ENCODE results near the gene TCF23.

The TCF23 gene

GRCh38 chr2:27155069-27155520, 6.3 kb downstream of the TCF23 start:
- Mint-ChIP-seq H3K9me3 (no peaks in the 10 kb centered on the region), H3K27me3 (ENCODE audit: low read depth) (peaks cover 4% of the 10 kb centered on the region), H3K27ac (peak overlapping the region; percentile 81 to 99 (median 95)), H3K36me3 (ENCODE audit: low read depth) (no peaks in the 10 kb centered on the region), H3K4me1 (peaks cover 24% of the 10 kb centered on the region), H3K4me3 (no peak overlapping the region)
- TF ChIP-seq CTCF (IDR thresholded peaks at IDR 0.05; ENCODE audit: unreplicated experiment in 3 of 3): no peak

- H3K9me3 Mint-ChIP-seq: no peaks in the 10 kb centered on the region
- H3K36me3 Mint-ChIP-seq (ENCODE audit: low read depth): no peaks in the 10 kb centered on the region
- H3K4me3 Mint-ChIP-seq: no peak overlapping the region
- peaks cover 4% of the 10 kb centered on the region for H3K27me3 Mint-ChIP-seq (ENCODE audit: low read depth)
- peaks cover 15% of the 10 kb centered on the region for H3K4me1 Mint-ChIP-seq
- no peak overlapping the region for H3K27ac Mint-ChIP-seq
- no peak for TF ChIP-seq CTCF (IDR thresholded peaks at IDR 0.05; ENCODE audit: unreplicated experiment in 3 of 3)
These were observed 9.7 kb downstream of the TCF23 start for GRCh38 chr2:27158468-27158867.

GRCh38 chr2:27159271-27159670, 10.5 kb downstream of the TCF23 start:
- Mint-ChIP-seq H3K27me3 (ENCODE audit: low read depth) (peaks cover 6% of the 10 kb centered on the region), H3K4me1 (peaks cover 7% of the 10 kb centered on the region), H3K9me3 (no peaks in the 10 kb centered on the region), H3K36me3 (ENCODE audit: low read depth) (no peaks in the 10 kb centered on the region), H3K27ac (no peak overlapping the region), H3K4me3 (no peak overlapping the region)
- no peak for TF ChIP-seq CTCF (IDR thresholded peaks at IDR 0.05; ENCODE audit: unreplicated experiment in 3 of 3)

- Mint-ChIP-seq H3K27me3 (ENCODE audit: low read depth) (peaks cover 8% of the 10 kb centered on the region), H3K36me3 (ENCODE audit: low read depth) (no peaks in the 10 kb centered on the region)
These were observed 11.4 kb downstream of the TCF23 start for GRCh38 chr2:27160191-27160590.

GRCh38 chr2:27162151-27163121, 13.6 kb downstream of the TCF23 start:
- no peak overlapping the region for H3K4me3 Mint-ChIP-seq
- H3K9me3 Mint-ChIP-seq: no peaks in the 10 kb centered on the region
- H3K4me1 Mint-ChIP-seq: no peaks in the 10 kb centered on the region
- no peaks in the 10 kb centered on the region for H3K36me3 Mint-ChIP-seq (ENCODE audit: low read depth)
- peaks cover 8% of the 10 kb centered on the region for H3K27me3 Mint-ChIP-seq (ENCODE audit: low read depth)
- no peak overlapping the region for H3K27ac Mint-ChIP-seq
- no peak for TF ChIP-seq CTCF (IDR thresholded peaks at IDR 0.05; ENCODE audit: unreplicated experiment in 3 of 3)

More at GRCh38 chr2:27160191-27160590, 11.4 kb downstream of the TCF23 start:
- H3K4me1 Mint-ChIP-seq: no peaks in the 10 kb centered on the region
- no peak overlapping the region for H3K27ac Mint-ChIP-seq
- no peak for TF ChIP-seq CTCF (IDR thresholded peaks at IDR 0.05; ENCODE audit: unreplicated experiment in 3 of 3)
- H3K4me3 Mint-ChIP-seq: no peak overlapping the region
- H3K9me3 Mint-ChIP-seq: no peaks in the 10 kb centered on the region

All from nephron (organoid).